GM04504 (cell line): ENCODE results near the gene ASB1.
"Not testable (repeated sequence)": the region's sequence is repeated elsewhere in the genome, so short reads cannot be mapped to it uniquely, and the experiment has no call there.

Experiments used
- DNase-seq: peaks from one replicate; pipeline ENCODE4 v3.0.0-alpha.2; 2012; ENCODE audit warnings: low read depth

The ASB1 gene

DNA sequence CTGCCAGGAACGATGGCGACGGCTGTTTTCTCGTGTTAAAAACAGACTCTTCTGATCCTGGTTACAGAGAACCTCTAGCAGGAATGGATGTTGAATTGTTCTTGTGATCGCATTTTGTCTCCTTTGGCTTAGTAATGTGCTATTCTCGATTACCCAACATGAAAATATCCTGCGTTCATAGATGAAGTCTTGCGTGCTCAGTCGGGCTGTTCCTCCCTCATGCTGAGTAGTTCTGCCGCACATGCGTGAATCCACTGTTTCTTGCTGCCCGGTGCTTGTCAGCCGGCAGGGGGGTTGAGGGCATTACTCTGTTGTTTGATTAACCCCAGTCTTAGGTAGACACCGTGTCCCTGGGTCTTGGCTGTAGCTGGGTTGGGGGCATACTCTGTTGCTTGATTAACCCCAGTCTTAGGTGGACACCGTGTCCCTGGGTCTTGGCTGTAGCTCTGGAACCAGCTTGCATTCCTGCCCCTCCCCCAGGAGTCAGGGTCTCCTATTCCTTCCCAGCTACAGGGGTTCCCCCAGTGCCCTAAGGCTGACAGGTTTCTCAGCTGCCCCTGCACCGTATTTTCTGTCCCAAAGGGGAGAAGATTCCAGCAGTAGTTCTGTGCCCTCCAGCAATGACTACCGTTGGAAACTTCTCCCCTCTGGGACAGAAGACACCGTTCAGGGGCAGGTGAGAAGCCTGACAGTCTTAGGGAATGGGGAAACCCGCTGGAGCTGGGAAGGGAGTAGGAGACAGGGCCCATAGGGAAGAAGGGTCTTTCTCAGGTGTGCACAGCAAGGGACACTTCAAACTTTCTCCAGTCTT is 22.1 kb upstream of the ASB1 start:
- DNase-seq, result no peak

- not testable (repeated sequence) for DNase-seq
These were observed 21.5 kb upstream of the ASB1 start for GRCh38 chr2:238405217-238405555.

- DNase-seq, result no peak
These were observed 20.3 kb upstream of the ASB1 start for GRCh38 chr2:238406221-238406997.

GRCh38 chr2:238406998-238407285 is 19.8 kb upstream of the ASB1 start:
- no peak for DNase-seq

GRCh38 chr2:238407566-238407965 is 19.2 kb upstream of the ASB1 start:
- no peak for DNase-seq

DNA sequence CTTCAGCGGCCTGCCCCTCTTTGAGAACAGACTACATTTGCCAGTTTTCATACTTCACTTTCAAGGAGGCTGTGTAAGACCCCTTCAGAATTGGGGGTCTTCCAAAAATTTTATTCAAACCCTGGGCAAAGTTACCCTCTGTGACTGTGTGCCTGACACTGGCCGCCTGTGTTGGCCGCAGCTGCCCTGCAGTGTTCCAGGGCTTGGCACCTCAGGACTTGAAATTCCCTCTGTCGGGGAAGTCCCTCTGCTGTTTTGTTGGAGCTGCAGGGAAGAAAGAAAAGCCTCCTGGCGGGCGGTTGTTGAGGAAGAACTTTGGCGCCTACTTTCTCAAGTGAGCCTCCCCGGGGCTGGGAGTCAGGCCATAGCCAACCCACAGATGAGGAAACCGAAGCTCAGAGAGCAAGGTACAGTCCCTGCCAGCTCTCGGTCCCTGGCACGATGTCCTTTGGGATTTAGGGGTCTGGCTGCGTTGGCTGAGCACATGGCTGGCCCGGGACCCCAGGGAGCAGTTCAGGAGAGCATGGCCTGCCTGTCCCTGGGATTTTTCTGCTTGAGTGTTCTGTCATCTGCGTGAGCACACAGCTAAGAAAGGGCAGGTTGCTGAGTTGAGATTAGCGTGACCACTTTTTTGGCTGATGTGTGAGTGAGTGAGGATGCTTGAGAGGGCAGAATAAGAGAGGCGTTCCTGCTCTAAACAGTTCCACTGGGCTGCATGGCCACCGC is 17.9 kb upstream of the ASB1 start:
- DNase-seq, result no peak

- DNase-seq, result no peak
These were observed 17.2 kb upstream of the ASB1 start for GRCh38 chr2:238409341-238410199.

GRCh38 chr2:238412067-238412767 is 14.5 kb upstream of the ASB1 start:
- DNase-seq, result no peak

DNA sequence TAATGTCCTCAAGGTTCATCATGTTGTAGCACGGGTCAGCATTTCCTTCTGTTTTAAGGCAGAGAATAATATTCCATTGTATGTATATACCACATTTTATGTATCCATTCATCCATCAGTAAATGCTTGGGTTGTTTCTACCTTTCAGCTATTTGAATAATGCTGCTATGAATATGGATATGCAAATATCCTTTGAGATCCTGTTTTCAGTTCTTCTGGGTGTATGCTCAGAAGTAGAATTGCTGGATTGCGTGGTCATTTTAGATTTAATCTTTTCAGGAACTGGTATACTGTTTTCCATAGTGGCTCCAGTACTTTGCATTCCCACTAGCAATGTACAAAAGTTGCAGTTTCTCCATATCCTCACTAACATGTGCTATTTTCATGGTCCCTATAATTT is 13.4 kb upstream of the ASB1 start:
- no peak for DNase-seq

GRCh38 chr2:238415036-238415764 is 11.5 kb upstream of the ASB1 start:
- no peak for DNase-seq

DNA sequence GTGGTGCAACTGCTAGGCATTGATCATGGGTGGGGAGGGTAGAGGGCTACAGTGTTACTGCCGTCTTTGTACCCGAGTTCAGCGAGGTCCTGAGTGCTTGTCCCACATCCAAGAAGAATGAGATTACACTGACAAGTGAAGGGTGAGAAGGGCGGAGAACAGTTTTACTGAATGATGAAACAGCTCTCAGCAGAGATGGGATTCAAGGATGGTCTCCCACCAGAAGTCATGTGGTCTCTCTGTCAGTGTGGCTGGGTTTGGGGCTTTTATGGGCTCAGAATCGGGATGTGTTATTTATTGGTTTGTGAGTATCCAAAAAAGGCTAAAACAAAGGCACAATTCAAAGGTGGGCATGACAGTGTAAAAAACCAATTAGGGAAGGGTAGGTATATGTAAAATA is 10.8 kb upstream of the ASB1 start:
- DNase-seq, result no peak

DNA sequence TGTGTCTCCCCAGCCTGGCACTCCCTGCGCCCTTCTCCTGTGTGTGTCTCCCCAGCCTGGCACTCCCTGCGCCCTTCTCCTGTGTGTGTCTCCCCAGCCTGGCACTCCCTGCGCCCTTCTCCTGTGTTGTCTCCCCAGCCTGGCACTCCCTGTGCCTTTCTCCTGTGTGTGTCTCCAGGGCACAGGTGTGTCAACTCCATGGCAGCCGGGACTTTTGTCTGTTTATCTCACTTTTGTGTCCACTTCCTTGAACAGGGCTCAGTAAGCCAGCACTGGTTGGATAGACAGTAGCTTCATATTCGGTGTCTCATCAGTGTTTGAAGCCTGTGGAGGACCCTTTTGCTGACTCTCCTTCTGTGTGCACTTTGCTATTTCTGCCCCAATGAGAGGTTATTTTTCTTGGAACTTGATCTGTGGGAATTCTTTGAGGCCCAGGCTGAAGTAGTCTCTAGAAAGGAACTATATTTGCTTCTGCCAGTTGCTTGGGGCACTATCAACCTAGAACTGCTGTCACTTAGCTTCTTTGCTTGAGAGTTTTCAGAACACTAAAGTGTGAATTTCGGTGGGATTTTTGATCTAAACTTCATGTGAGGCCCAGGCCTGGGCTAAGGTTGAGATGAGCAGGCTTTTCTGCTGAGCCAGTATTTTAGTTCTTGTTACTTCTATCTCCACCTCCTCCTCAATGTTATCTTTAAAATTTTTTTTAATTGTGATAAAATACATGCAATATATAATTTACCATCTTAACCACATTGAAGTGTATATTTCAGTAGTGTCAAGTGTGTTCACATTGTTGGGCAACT is 8.3 kb upstream of the ASB1 start:
- no peak for DNase-seq

GRCh38 chr2:238418999-238419546 is 7.7 kb upstream of the ASB1 start:
- no peak for DNase-seq

- no peak for DNase-seq
These were observed 6.3 kb upstream of the ASB1 start for GRCh38 chr2:238420442-238420841.

GRCh38 chr2:238420878-238421694 is 5.6 kb upstream of the ASB1 start:
- DNase-seq, result no peak

DNA sequence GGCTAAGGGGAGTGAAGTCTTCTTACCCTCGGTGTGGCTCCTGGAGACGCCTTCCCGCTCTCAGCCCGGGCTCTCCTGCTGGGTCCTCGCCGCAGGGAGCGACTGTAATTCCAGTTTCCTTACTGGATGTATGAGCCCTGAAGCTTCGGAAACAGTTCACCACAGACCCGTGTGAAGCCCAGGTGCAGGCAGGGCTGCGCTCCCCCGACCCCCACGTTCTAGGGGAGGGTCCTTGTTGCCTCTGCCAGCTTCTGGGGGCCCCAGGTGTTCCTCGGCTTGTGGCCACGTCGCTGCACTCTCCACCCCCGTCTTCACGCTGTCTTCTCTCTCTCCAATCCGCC is 5.1 kb upstream of the ASB1 start:
- DNase-seq, result no peak

DNA sequence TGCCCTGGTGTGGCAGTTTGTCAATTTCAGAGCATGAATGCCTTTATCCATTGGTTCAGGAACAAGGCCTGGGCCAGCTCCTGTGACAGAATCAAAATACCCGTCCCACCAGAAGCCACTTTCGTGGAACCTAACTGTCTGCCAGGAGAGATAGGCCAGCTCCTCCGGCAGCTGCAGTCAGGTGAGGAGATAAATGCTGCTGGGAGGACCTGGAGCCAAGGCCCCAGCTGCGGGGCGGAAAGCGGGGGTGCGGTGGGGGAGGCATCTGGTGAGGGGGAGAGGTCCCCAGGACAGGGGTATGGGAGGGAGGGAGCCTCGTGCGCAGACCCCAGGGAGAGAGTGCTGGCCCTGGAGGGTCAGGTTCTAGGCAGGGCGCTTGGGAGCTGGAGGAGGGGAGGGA is 4.4 kb upstream of the ASB1 start:
- DNase-seq, result no peak

DNA sequence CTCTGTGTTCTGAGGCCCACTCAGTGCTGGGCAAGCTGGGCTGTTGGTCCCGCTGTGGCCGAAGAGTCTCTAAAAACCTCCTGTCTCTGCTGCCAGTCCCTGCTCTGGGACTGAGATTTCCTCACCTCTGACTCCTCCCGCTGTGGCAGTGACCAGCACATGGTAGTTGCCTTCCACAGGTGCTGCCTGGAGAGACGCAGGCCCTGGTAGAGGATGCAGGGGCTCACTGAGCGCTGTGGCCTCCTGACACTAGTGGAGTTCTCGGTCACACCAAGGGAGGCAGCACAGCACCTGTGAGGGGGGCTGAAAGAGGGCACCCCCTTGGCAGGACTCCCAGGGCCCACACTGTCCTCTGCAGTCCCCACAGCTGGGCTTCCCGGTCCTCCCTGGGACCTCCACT is 3.8 kb upstream of the ASB1 start:
- DNase-seq, result no peak
